Parathyroid adenoma (tissue), 2 donors: ENCODE measurements around the gene IGFBP2.

ENCODE experiments used
- H2AFZ ChIP-seq: fragments of 300-600 bp; sonication (generic); one replicate; pipeline ENCODE4 v1.7.0; 2017; ENCODE audit warnings: antibody characterized with exemption, mild to moderate bottlenecking
- H3K27ac ChIP-seq: fragments of 300-600 bp; sonication (generic); one replicate; pipeline ENCODE4 v1.7.0; 2017
- H3K27me3 ChIP-seq: fragments of 300-600 bp; sonication (generic); one replicate; pipeline ENCODE4 v1.7.0; 2017; ENCODE audit warnings: low read length; ENCODE audit not compliant: control insufficient read depth, insufficient read depth
- H3K36me3 ChIP-seq: fragments of 300-600 bp; sonication (generic); one replicate; pipeline ENCODE4 v1.7.0; 2017; ENCODE audit warnings: low read length; ENCODE audit not compliant: control insufficient read depth, insufficient read depth
- H3K4me1 ChIP-seq: fragments of 300-600 bp; sonication (generic); one replicate; pipeline ENCODE4 v1.7.0; 2017; ENCODE audit warnings: control low read depth
- H3K4me2 ChIP-seq: fragments of 300-600 bp; sonication (generic); one replicate; pipeline ENCODE4 v1.7.0; 2017; ENCODE audit warnings: low read length
- H3K4me3 ChIP-seq: fragments of 300-600 bp; sonication (generic); one replicate; pipeline ENCODE4 v1.7.0; 2017; ENCODE audit warnings: low read depth, low read length
- H3K79me2 ChIP-seq: fragments of 300-600 bp; sonication (generic); one replicate; pipeline ENCODE4 v1.7.0; 2017; ENCODE audit warnings: control low read depth
- H3K9ac ChIP-seq: fragments of 300-600 bp; sonication (generic); one replicate; pipeline ENCODE4 v1.7.0; 2017; ENCODE audit warnings: mild to moderate bottlenecking
- H3K9me3 ChIP-seq: fragments of 300-600 bp; sonication (generic); one replicate; pipeline ENCODE4 v1.7.0; 2017; ENCODE audit warnings: low read length; ENCODE audit not compliant: control insufficient read depth
- CTCF ChIP-seq: fragments of 300-600 bp; sonication (generic); IDR thresholded peaks from one replicate; pipeline ENCODE4 v1.7.0; 2017; ENCODE audit warnings: antibody characterized with exemption, mild to moderate bottlenecking
- donor health status: primary hyperparathyroidism.

IGFBP2 gene

DNA sequence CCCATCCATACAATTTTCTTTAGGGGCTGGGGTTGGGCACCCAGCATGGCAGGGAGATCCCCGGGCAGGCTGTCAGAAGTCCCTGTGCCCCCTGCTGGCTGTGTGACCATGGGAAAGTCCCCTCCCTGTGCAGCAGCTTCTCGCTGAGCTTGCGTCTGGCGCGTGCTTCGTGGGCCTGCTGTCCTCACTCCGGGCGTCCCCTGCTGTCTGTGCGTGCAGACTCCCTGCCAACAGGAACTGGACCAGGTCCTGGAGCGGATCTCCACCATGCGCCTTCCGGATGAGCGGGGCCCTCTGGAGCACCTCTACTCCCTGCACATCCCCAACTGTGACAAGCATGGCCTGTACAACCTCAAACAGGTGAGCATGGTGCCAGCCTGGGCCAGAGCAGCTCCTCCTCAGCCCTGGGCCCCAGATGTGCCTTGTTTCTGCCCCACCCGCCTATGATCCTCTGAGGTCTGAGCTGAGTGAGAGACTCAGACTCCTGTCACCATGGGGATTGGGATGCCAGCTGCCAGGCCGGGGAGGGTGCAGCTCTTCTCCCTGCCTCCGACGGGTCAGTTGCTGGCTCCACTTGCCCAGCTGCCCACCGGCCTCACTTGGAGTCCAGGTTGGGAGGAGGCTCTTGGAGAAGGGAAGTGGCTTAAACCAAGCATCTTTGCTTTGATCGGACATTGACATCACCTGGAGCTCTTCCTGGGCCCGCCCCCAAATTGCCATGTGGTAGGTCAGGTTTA, 28.6 kb downstream of the IGFBP2 start:
- no peak overlapping the region for H3K4me3 ChIP-seq
- H3K4me2 ChIP-seq = no peak overlapping the region
- H3K36me3 ChIP-seq = no peaks in the 10 kb centered on the region
- H3K79me2 ChIP-seq = no peaks in the 10 kb centered on the region
- H2AFZ ChIP-seq = no peak overlapping the region
- H3K9me3 ChIP-seq = no peaks in the 10 kb centered on the region
- no peak for TF ChIP-seq CTCF
- no peak overlapping the region for H3K27ac ChIP-seq
- H3K27me3 ChIP-seq = no peaks in the 10 kb centered on the region
- H3K9ac ChIP-seq = no peak overlapping the region
- no peaks in the 10 kb centered on the region for H3K4me1 ChIP-seq

GRCh38 chr2:216663106-216663505, 29.9 kb downstream of the IGFBP2 start:
- H3K27me3 ChIP-seq = no peaks in the 10 kb centered on the region
- no peaks in the 10 kb centered on the region for H3K36me3 ChIP-seq
- H3K9me3 ChIP-seq = no peaks in the 10 kb centered on the region
- no peaks in the 10 kb centered on the region for H3K79me2 ChIP-seq
- H2AFZ ChIP-seq = no peak overlapping the region
- TF ChIP-seq CTCF = no peak
- H3K4me1 ChIP-seq = no peaks in the 10 kb centered on the region
- no peak overlapping the region for H3K4me2 ChIP-seq
- H3K4me3 ChIP-seq = no peak overlapping the region
- H3K9ac ChIP-seq = no peak overlapping the region
- no peak overlapping the region for H3K27ac ChIP-seq

- no peak overlapping the region for H3K9ac ChIP-seq
- TF ChIP-seq CTCF = no peak
- no peaks in the 10 kb centered on the region for H3K9me3 ChIP-seq
- no peak overlapping the region for H3K4me2 ChIP-seq
- H3K27me3 ChIP-seq = no peaks in the 10 kb centered on the region
- no peaks in the 10 kb centered on the region for H3K36me3 ChIP-seq
- no peak overlapping the region for H2AFZ ChIP-seq
- no peak overlapping the region for H3K27ac ChIP-seq
- no peaks in the 10 kb centered on the region for H3K79me2 ChIP-seq
- no peak overlapping the region for H3K4me3 ChIP-seq
- no peaks in the 10 kb centered on the region for H3K4me1 ChIP-seq
Measured at GRCh38 chr2:216663846-216664245, 30.6 kb downstream of the IGFBP2 start.

DNA sequence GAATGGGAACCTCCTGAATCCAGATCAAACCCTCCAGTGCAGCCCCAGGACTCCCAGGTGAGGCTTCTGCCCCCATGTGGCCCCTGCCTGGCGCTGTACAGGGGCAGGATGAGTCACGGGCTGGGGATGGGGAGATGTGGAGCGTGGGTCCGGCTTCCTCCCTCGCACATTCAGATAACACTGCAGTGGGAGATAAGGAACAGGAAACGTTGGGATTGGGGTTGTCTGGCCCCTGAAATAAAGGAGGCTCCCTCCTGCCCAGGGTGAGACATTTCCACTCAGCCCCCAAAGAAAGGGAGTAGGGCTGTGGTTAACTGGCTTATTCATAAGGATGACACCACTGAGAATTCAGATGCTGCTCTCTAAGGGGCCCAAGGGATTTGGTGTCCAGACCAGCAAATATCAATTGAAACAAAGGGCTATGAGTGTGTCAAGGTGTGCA, 31.4 kb downstream of the IGFBP2 start:
- Histone ChIP-seq H3K27me3 (no peaks in the 10 kb centered on the region), H3K36me3 (no peaks in the 10 kb centered on the region), H3K4me2 (no peak overlapping the region), H2AFZ (no peak overlapping the region), H3K79me2 (no peaks in the 10 kb centered on the region), H3K9me3 (no peaks in the 10 kb centered on the region), H3K9ac (no peak overlapping the region), H3K4me1 (no peaks in the 10 kb centered on the region), H3K27ac (no peak overlapping the region), H3K4me3 (no peak overlapping the region)
- no peak for TF ChIP-seq CTCF

- no peaks in the 10 kb centered on the region for H3K27me3 ChIP-seq
- no peaks in the 10 kb centered on the region for H3K9me3 ChIP-seq
- H3K4me1 ChIP-seq = no peaks in the 10 kb centered on the region
- H3K4me2 ChIP-seq = no peak overlapping the region
- H2AFZ ChIP-seq = no peak overlapping the region
- H3K9ac ChIP-seq = no peak overlapping the region
- H3K27ac ChIP-seq = no peak overlapping the region
- TF ChIP-seq CTCF = no peak
- H3K79me2 ChIP-seq = no peaks in the 10 kb centered on the region
- no peak overlapping the region for H3K4me3 ChIP-seq
- no peaks in the 10 kb centered on the region for H3K36me3 ChIP-seq
Measured at GRCh38 chr2:216665242-216665641, 32.0 kb downstream of the IGFBP2 start.
